Inflammatory macrophage (primary cell): Measurements from ENCODE around the gene GOLGA1.

Source experiments
- DNase-seq, 2 donors: peaks; one replicate each; pipeline ENCODE4 v3.0.0-alpha.2; 2020 to 2022

The GOLGA1 gene

GRCh38 chr9:124882231-124882630 is 58.7 kb downstream of the GOLGA1 start:
- DNase-seq, result no peak

- no peak for DNase-seq
Measured at GRCh38 chr9:124881138-124881743, 59.6 kb downstream of the GOLGA1 start.

GRCh38 chr9:124880501-124880900 is 60.4 kb downstream of the GOLGA1 start:
- no peak for DNase-seq

- no peak for DNase-seq
Measured at GRCh38 chr9:124879226-124879625, 61.7 kb downstream of the GOLGA1 start.

- no peak for DNase-seq
Measured at GRCh38 chr9:124878518-124878917, 62.4 kb downstream of the GOLGA1 start.

GRCh38 chr9:124878021-124878420 is 62.9 kb downstream of the GOLGA1 start:
- DNase-seq, result no peak

- no peak for DNase-seq
Measured at GRCh38 chr9:124877021-124877782, 63.7 kb downstream of the GOLGA1 start.

- no peak for DNase-seq
Measured at GRCh38 chr9:124875501-124875900, 65.4 kb downstream of the GOLGA1 start.

GRCh38 chr9:124873664-124874063 is 67.2 kb downstream of the GOLGA1 start:
- DNase-seq, result no peak

- no peak for DNase-seq
Measured at GRCh38 chr9:124871156-124871561, 69.7 kb downstream of the GOLGA1 start.

GRCh38 chr9:124870723-124871122 is 70.2 kb downstream of the GOLGA1 start:
- DNase-seq, result no peak

GRCh38 chr9:124869986-124870560 is 70.8 kb downstream of the GOLGA1 start:
- DNase-seq, result peak; percentile 19 to 20

- DNase-seq, result peak; percentile 6 to 37
Measured at GRCh38 chr9:124869466-124869985, 71.4 kb downstream of the GOLGA1 start.

GRCh38 chr9:124868511-124869465 is 72.1 kb downstream of the GOLGA1 start:
- peak; percentile 86 to 89 for DNase-seq

GRCh38 chr9:124863371-124863871 is 77.5 kb downstream of the GOLGA1 start:
- no peak for DNase-seq

GRCh38 chr9:124861342-124862229 is 79.3 kb downstream of the GOLGA1 start, which contains the start of the genes ARPC5L and RPL35:
TSS of gene ARPC5L (plus strand) at chr9:124862130. CDS start at chr9:124869291, 7,161 bp downstream.
TSS of gene RPL35 (minus strand) at chr9:124861957. CDS start at chr9:124861912, 45 bp downstream.
- DNase-seq, result peak; percentile 95 to 97

GRCh38 chr9:124860582-124861341 is 80.1 kb downstream of the GOLGA1 start:
- DNase-seq, result no peak

- peak in 1 of 2 donors; percentile 21 for DNase-seq
Measured at GRCh38 chr9:124859803-124860581, 80.9 kb downstream of the GOLGA1 start.

GRCh38 chr9:124858330-124859046 is 82.4 kb downstream of the GOLGA1 start:
- no peak for DNase-seq
